PC-9 (cell line): ENCODE results near the gene BCL2L13. TPM values are rescaled to one million over a fixed set of nuclear protein-coding genes. Genes with fewer than 3 reads are reported as not detected.

Experiments used
- BruUV-seq: library from RNA; stranded (reverse); fragments of 400-500 nt; replicated peaks from 2 replicates; lab custom pipeline; 2021; lab: Mats Ljungman, UMichigan
- CTCF ChIA-PET: fragments of 300-600 bp; sonication (Branson Sonifier 250); formaldehyde crosslinking; loops from one replicate; lab custom pipeline; 2022; ENCODE audit warnings: antibody characterized with exemption; lab: Charles Lee
- POLR2A ChIA-PET: fragments of 300-600 bp; sonication (Branson Sonifier 250); formaldehyde crosslinking; loops from one replicate; lab custom pipeline; 2022; ENCODE audit warnings: antibody characterized with exemption; ENCODE audit not compliant: unreplicated experiment; lab: Charles Lee
- DNase-seq, 2 experiments: peaks; one replicate each; pipeline versions ENCODE4 v3.0.0 to v3.0.0-alpha.2; 2015 to 2022; ENCODE audit warnings: mixed read lengths in 1 of 2
- H2AFZ ChIP-seq: fragments of 200-600 bp; sonication (generic); 2 replicates; pipeline ENCODE4 v1.8.1; 2017; ENCODE audit warnings: antibody characterized with exemption
- H3F3A ChIP-seq: fragments of 200-600 bp; sonication (generic); 2 replicates; pipeline ENCODE4 v1.8.1; 2017; ENCODE audit warnings: antibody characterized with exemption, mild to moderate bottlenecking, low read depth; ENCODE audit not compliant: insufficient read depth
- H3K27ac ChIP-seq: fragments of 200-600 bp; sonication (generic); 2 replicates; pipeline ENCODE4 v1.6.1; 2016; ENCODE audit warnings: mixed run types
- H3K27me3 ChIP-seq: fragments of 200-600 bp; sonication (generic); 2 replicates; pipeline ENCODE4 v1.6.1; 2016; ENCODE audit warnings: low read depth, mixed run types; ENCODE audit not compliant: insufficient read depth
- H3K36me3 ChIP-seq: fragments of 200-600 bp; sonication (generic); 2 replicates; pipeline ENCODE4 v1.6.1; 2016; ENCODE audit warnings: low read depth, mixed run types
- H3K4me1 ChIP-seq: fragments of 200-600 bp; sonication (generic); replicated peaks from 2 replicates; pipeline ENCODE4 v1.6.1; 2016; ENCODE audit warnings: mixed run types; ENCODE audit not compliant: insufficient read depth
- H3K4me2 ChIP-seq: fragments of 200-600 bp; sonication (generic); 2 replicates; pipeline ENCODE4 v1.6.1; 2017; ENCODE audit warnings: mixed run types
- H3K4me3 ChIP-seq: fragments of 200-600 bp; sonication (generic); 2 replicates; pipeline ENCODE4 v1.6.1; 2016; ENCODE audit warnings: mixed run types
- H3K79me2 ChIP-seq: fragments of 200-600 bp; sonication (generic); 2 replicates; pipeline ENCODE4 v1.6.1; 2017; ENCODE audit warnings: low read depth, mixed run types
- H3K9me2 ChIP-seq: fragments of 200-600 bp; sonication (generic); 2 replicates; pipeline ENCODE4 v1.8.1; 2017; ENCODE audit warnings: mild to moderate bottlenecking; ENCODE audit not compliant: insufficient read depth
- H3K9me3 ChIP-seq: fragments of 200-600 bp; sonication (generic); 2 replicates; pipeline ENCODE4 v1.8.1; 2016; ENCODE audit warnings: low read depth; ENCODE audit not compliant: insufficient read depth
- H4K20me1 ChIP-seq: fragments of 200-600 bp; sonication (generic); 2 replicates; pipeline ENCODE4 v1.8.1; 2017; ENCODE audit not compliant: insufficient read depth
- CTCF ChIP-seq: fragments of 200-600 bp; sonication (generic); conservative IDR thresholded peaks from 2 replicates; pipeline ENCODE4 v1.6.1; 2017; ENCODE audit warnings: mixed run types, antibody characterized with exemption, mild to moderate bottlenecking, moderate library complexity
- EZH2 ChIP-seq: fragments of 200-600 bp; sonication (generic); IDR thresholded peaks from 2 replicates; pipeline ENCODE4 v1.8.0; 2017; ENCODE audit warnings: antibody characterized with exemption, low read depth
- intact Hi-C: fragments of 100-400 bp; cut with micrococcal nuclease; formaldehyde crosslinking; loops from one replicate; pipeline ENCODE4 v1.10.0; 2022; ENCODE audit not compliant: unreplicated experiment
- total RNA-seq: library from RNA; stranded (reverse); gene quantifications from 2 replicates; pipeline ENCODE4 v1.2.3, GENCODE V29; 2021

Gene BCL2L13
- total RNA-seq, 1 experiment from 2014 or later, result 43.1 TPM

- H3K9me2 ChIP-seq, result no peaks in the 10 kb centered on the region
- H3K4me1 ChIP-seq, result no peaks in the 10 kb centered on the region
- ChIA-PET POLR2A (no interaction called here), CTCF (no interaction called here)
- no peaks in the 10 kb centered on the region for H3K79me2 ChIP-seq
- H3K27me3 ChIP-seq, result no peaks in the 10 kb centered on the region
- H3K9me3 ChIP-seq, result no peaks in the 10 kb centered on the region
- H3K36me3 ChIP-seq, result 0 out of 2 replicates have a peak, but pooled peaks cover 4% of the 10 kb centered on the region
- no peak overlapping the region for H3K27ac ChIP-seq
- no peak overlapping the region for H3K4me2 ChIP-seq
- no peak overlapping the region for H2AFZ ChIP-seq
- no peak for TF ChIP-seq CTCF
- TF ChIP-seq EZH2, result no peak
- H4K20me1 ChIP-seq, result no peaks in the 10 kb centered on the region
- no TSS peak for BruUV-seq
- H3F3A ChIP-seq, result no peaks in the 10 kb centered on the region
- H3K4me3 ChIP-seq, result no peak overlapping the region
- no peak for DNase-seq
- intact Hi-C loops, result no loop called here
These were observed 34.9 kb upstream of the BCL2L13 start for GRCh38 chr22:17603668-17604067.

GRCh38 chr22:17606496-17606895 lies 32.1 kb upstream of the BCL2L13 start:
- Histone ChIP-seq H4K20me1 (peaks cover 5% of the 10 kb centered on the region; the same call in 1 of the 2 replicates), H2AFZ (no peak overlapping the region), H3K27me3 (no peaks in the 10 kb centered on the region), H3K36me3 (0 out of 2 replicates have a peak, but pooled peaks cover 4% of the 10 kb centered on the region), H3K9me2 (no peaks in the 10 kb centered on the region), H3K4me1 (no peaks in the 10 kb centered on the region), H3K27ac (no peak overlapping the region), H3K79me2 (no peaks in the 10 kb centered on the region), H3K4me2 (no peak overlapping the region), H3K4me3 (no peak overlapping the region), H3K9me3 (no peaks in the 10 kb centered on the region), H3F3A (no peaks in the 10 kb centered on the region)
- ChIA-PET CTCF (no interaction called here), POLR2A (no interaction called here)
- no TSS peak for BruUV-seq
- intact Hi-C loops, result no loop called here
- DNase-seq, result no peak
- TF ChIP-seq EZH2, result no peak
- no peak for TF ChIP-seq CTCF

DNA sequence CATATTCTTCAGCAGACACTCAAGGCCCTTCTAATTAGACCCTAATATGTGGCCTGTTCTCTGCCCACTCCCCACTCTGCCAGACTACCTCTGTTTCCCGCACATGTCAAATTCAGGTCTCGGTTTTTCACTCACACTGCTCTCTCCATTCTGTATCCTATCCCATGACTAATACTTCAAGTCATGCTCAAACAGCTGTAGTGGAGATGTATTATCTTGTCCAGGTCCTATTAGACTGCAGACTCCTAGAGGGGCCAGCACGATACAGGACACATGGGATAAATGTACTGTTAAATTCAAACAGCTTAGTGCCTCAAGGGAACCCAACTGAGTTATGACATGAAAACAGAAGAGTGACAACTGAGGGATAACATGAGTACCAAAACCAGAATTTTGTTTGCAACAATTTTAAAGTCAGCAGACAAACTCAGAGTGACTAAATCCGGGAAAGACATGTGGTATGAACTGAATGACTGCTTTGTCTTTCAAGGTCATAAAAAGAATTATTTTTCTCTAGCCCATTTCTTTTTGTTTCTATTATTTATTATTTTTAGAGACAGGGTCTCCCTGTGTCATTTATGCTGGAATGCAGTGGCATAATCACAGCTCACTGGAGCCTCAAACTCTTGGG lies 30.6 kb upstream of the BCL2L13 start:
- POLR2A ChIA-PET, result no interaction called here

More for the DNA sequence above, 30.6 kb upstream of the BCL2L13 start:
- Histone ChIP-seq H3K79me2 (no peaks in the 10 kb centered on the region), H4K20me1 (peaks cover 5% of the 10 kb centered on the region; the same call in 1 of the 2 replicates), H3K9me3 (no peaks in the 10 kb centered on the region), H3K9me2 (no peaks in the 10 kb centered on the region), H3K27ac (no peak overlapping the region), H3F3A (no peaks in the 10 kb centered on the region), H3K4me1 (no peaks in the 10 kb centered on the region), H3K4me3 (no peak overlapping the region), H3K36me3 (0 out of 2 replicates have a peak, but pooled peaks cover 8% of the 10 kb centered on the region), H3K4me2 (no peak overlapping the region), H3K27me3 (no peaks in the 10 kb centered on the region), H2AFZ (no peak overlapping the region)
- CTCF ChIA-PET, result no interaction called here
- no peak for DNase-seq
- BruUV-seq, result no TSS peak
- TF ChIP-seq EZH2 (no peak), CTCF (no peak)
- intact Hi-C loops, result no loop called here
